Measurements from ENCODE around the gene PTCD2. TPM values are rescaled to one million over a fixed set of nuclear protein-coding genes. Genes with fewer than 3 reads are reported as not detected.

The PTCD2 gene
- total and polyA plus RNA-seq, 2 of the 8 experiments (the other 6 are each of a cell fraction or from before 2014, with no cell fraction given) = 7.3 to 15.4 TPM

- H3K36me3 ChIP-seq (ENCODE audit: control insufficient read depth in 2 of 4, insufficient read depth in 4 of 4, low read length in 3 of 4) = peaks cover 0 to 9% (median 7%) of the 10 kb centered on the region in 4 experiments; a peak in 4 of 8 replicates
- no peak overlapping the region for H3K4me2 ChIP-seq (ENCODE audit: insufficient read depth in 1 of 2, low read depth in 2 of 2, low read length in 2 of 2)
- no peaks in the 10 kb centered on the region for H3K4me1 ChIP-seq (replicated peaks in 1 of 4; ENCODE audit: control insufficient read depth in 3 of 4, insufficient read depth in 4 of 4, low read length in 3 of 4)
- no peak for FAIRE-seq
- no peaks in the 10 kb centered on the region for H4K20me1 ChIP-seq (replicated peaks in 1 of 2; ENCODE audit: control insufficient read depth in 1 of 2, insufficient read depth in 2 of 2, low read length in 2 of 2)
- H3K23me2 ChIP-seq (ENCODE audit: low read depth, low read length) = no peaks in the 10 kb centered on the region
- H2BK120ac ChIP-seq (replicated peaks; ENCODE audit: low read depth, low read length) = no peak overlapping the region
- no peak overlapping the region for H3K9ac ChIP-seq (replicated peaks in 1 of 4; ENCODE audit: extremely low read depth in 1 of 4, low read depth in 3 of 4, low read length in 3 of 4)
- 91% methylated on average over 2 of the region's 2 CpGs; no CpG with 5 or more reads in 1 of the 2 experiments for WGBS, 2 experiments (ENCODE audit: extremely low coverage in 1 of 2, insufficient coverage in 1 of 2, insufficient read length in 1 of 2, insufficient replicate concordance in 2 of 2, low coverage in 1 of 2, low lambda C conversion rate in 2 of 2, missing lambda C conversion rate in 1 of 2)
- H2AK5ac ChIP-seq (ENCODE audit: low read depth, low read length) = no peak overlapping the region
- H3K23ac ChIP-seq (ENCODE audit: insufficient read length) = no peak overlapping the region
- no peak overlapping the region for H2BK20ac ChIP-seq (ENCODE audit: low read length)
- no peak overlapping the region for H2BK12ac ChIP-seq (ENCODE audit: low read depth, low read length)
- H3K79me1 ChIP-seq (ENCODE audit: low read depth, low read length) = no peaks in the 10 kb centered on the region
- DNase-seq (ENCODE audit: low read depth in 1 of 2, low spot score in 2 of 2) = no peak
- no peak overlapping the region for H4K8ac ChIP-seq (ENCODE audit: extremely low read depth, insufficient read depth, low read length)
- no peaks in the 10 kb centered on the region for H3K9me3 ChIP-seq (ENCODE audit: insufficient read depth in 2 of 2, low read depth in 1 of 2, low read length in 1 of 2)
- no peak overlapping the region for H2AFZ ChIP-seq (ENCODE audit: low read length)
- no peak overlapping the region for H3K14ac ChIP-seq (ENCODE audit: insufficient read length)
- ChIA-PET CTCF (ENCODE audit: partially characterized antibody) (interaction anchor here (1.0 to 1.8 kb wide), 7 partner anchors 12 to 139 kb away, joined by 3 to 6 read pairs (median 4); no protein-coding TSS in a partner anchor), POLR2A (ENCODE audit: partially characterized antibody) (no interaction called here)
- H4K5ac ChIP-seq (ENCODE audit: insufficient read length, low read depth, low read length) = no peak overlapping the region
- H3K18ac ChIP-seq (ENCODE audit: extremely low read depth, low read length) = no peak overlapping the region
- H2BK5ac ChIP-seq (ENCODE audit: low read depth, low read length) = no peak overlapping the region
- H3K27ac ChIP-seq (ENCODE audit: low read depth, low read length) = no peak overlapping the region
- no peak overlapping the region for H3K56ac ChIP-seq (replicated peaks; ENCODE audit: insufficient read length, low read depth, low read length)
- H2BK15ac ChIP-seq (ENCODE audit: low read length) = no peak overlapping the region
- H4K91ac ChIP-seq (replicated peaks; ENCODE audit: insufficient read length, low read length) = no peak overlapping the region
- H3K4ac ChIP-seq (replicated peaks; ENCODE audit: insufficient read length, low read depth, low read length) = no peak overlapping the region
- no peaks in the 10 kb centered on the region for H3K27me3 ChIP-seq (replicated peaks in 1 of 4; ENCODE audit: control insufficient read depth in 3 of 4, extremely low read depth in 1 of 4, insufficient read depth in 3 of 4, low read length in 3 of 4)
- no peak overlapping the region for H3K4me3 ChIP-seq (ENCODE audit: extremely low read depth in 1 of 4, insufficient read depth in 2 of 4, low read depth in 3 of 4, low read length in 4 of 4)
- no peaks in the 10 kb centered on the region for H3K79me2 ChIP-seq (ENCODE audit: control insufficient read depth in 1 of 2, insufficient read depth in 2 of 2, low read length in 2 of 2)
- TF ChIP-seq MAX (IDR thresholded peaks at IDR 0.05) (no peak), TCF12 (IDR thresholded peaks at IDR 0.05; ENCODE audit: low read depth, low read length) (no peak), CBX8 (IDR thresholded peaks at IDR 0.05; ENCODE audit: borderline replicate concordance, low read depth, low read length) (no peak), ZNF274 (IDR thresholded peaks at IDR 0.05; ENCODE audit: borderline replicate concordance, extremely low read depth, low read length) (no peak), EGR1 (IDR thresholded peaks at IDR 0.05; ENCODE audit: borderline replicate concordance, low read depth, low read length) (no peak), CEBPB (IDR thresholded peaks at IDR 0.05; ENCODE audit: low read depth, low read length) (no peak), TAF1 (IDR thresholded peaks at IDR 0.05; ENCODE audit: low read depth, low read length) (no peak), POLR2AphosphoS5 (IDR thresholded peaks at IDR 0.05; ENCODE audit: low read depth, low read length) (no peak), JUN (IDR thresholded peaks at IDR 0.05; ENCODE audit: low read depth, low read length) (no peak), GTF2F1 (IDR thresholded peaks at IDR 0.05; ENCODE audit: borderline replicate concordance, low read depth, low read length) (no peak), FOSL1 (IDR thresholded peaks at IDR 0.05; ENCODE audit: insufficient read depth, low read depth, low read length) (no peak), YY1 (IDR thresholded peaks at IDR 0.05; ENCODE audit: low read depth, low read length) (no peak), E2F6 (IDR thresholded peaks at IDR 0.05) (no peak), PHF8 (conservative IDR thresholded peaks at IDR 0.05; ENCODE audit: low read depth, low read length) (no peak), TBP (IDR thresholded peaks at IDR 0.05; ENCODE audit: low read depth, low read length) (no peak)
Measured at GRCh38 chr5:72283358-72283757, 36.8 kb upstream of the PTCD2 start.

Data from H1 (cell line).